GM12878 (cell line): Measurements from ENCODE around the gene TMED10.
A peak's percentile ranks its signal among the peaks of the same experiment; 100 is the strongest.

ENCODE experiments used
- BACH1 ChIP-seq: fragments of 450-650 bp; IDR thresholded peaks from 2 replicates; pipeline ENCODE4 v1.6.1; 2017; ENCODE audit warnings: mild to moderate bottlenecking, borderline replicate concordance
- BHLHE40 ChIP-seq, 2 experiments: fragments of 450-650 bp in 1 of 2; IDR thresholded peaks; 2 replicates each; pipeline ENCODE4 v1.6.1; 2011 to 2017; ENCODE audit warnings: low read depth in 2 of 2, borderline replicate concordance in 1 of 2, improper control_type of control experiment in 1 of 2, low read length in 1 of 2, mild to moderate bottlenecking in 1 of 2
- CEBPB ChIP-seq, 2 experiments: fragments of 150-350 bp in 1 of 2; IDR thresholded peaks; 2 replicates each; pipeline ENCODE4 v1.6.1; 2012 to 2014; ENCODE audit warnings: low read depth in 2 of 2, low read length in 2 of 2, borderline replicate concordance in 1 of 2, inconsistent platforms in 1 of 2
- EGR1 ChIP-seq, 2 experiments: IDR thresholded peaks; 1 replicate in 1 of 2; 2 replicates in 1 of 2; pipeline ENCODE4 v1.6.1; 2011 to 2012; ENCODE audit warnings: low read depth in 2 of 2, low read length in 2 of 2, borderline replicate concordance in 1 of 2, mild to moderate bottlenecking in 1 of 2, moderate library complexity in 1 of 2
- PKNOX1 ChIP-seq: fragments of 450-650 bp; IDR thresholded peaks from 2 replicates; pipeline ENCODE4 v1.6.1; 2016; ENCODE audit warnings: mild to moderate bottlenecking
- POLR2A ChIP-seq: IDR thresholded peaks from 2 replicates; pipeline ENCODE4 v1.6.1; 2011; ENCODE audit warnings: low read depth, mild to moderate bottlenecking, low read length
- POLR2AphosphoS5 ChIP-seq: IDR thresholded peaks from 2 replicates; pipeline ENCODE4 v1.6.1; 2011; ENCODE audit warnings: mild to moderate bottlenecking, low read length, inconsistent platforms
- STAT3 ChIP-seq: IDR thresholded peaks from 2 replicates; pipeline ENCODE4 v1.6.1; 2011; ENCODE audit warnings: low read depth, low read length, improper control_type of control experiment
- TAF1 ChIP-seq: IDR thresholded peaks from 2 replicates; pipeline ENCODE4 v1.6.1; 2011; ENCODE audit warnings: mild to moderate bottlenecking, low read depth, low read length, borderline replicate concordance
- TARDBP ChIP-seq: IDR thresholded peaks from 2 replicates; pipeline ENCODE4 v1.6.1; 2016; ENCODE audit warnings: borderline replicate concordance
- YY1 ChIP-seq: IDR thresholded peaks from 2 replicates; pipeline ENCODE4 v1.6.1; 2011; ENCODE audit warnings: low read depth, mild to moderate bottlenecking, low read length
- ZSCAN29 ChIP-seq: fragments of 450-650 bp; IDR thresholded peaks from 2 replicates; pipeline ENCODE4 v1.6.1; 2017; ENCODE audit warnings: mild to moderate bottlenecking, moderate library complexity
- TF ChIP-seq, protein P1 (sequence below), 3 experiments: IDR thresholded peaks in 2 of 3; conservative IDR thresholded peaks in 1 of 3; 2 replicates each; pipeline ENCODE4 v1.5.1; 2011; ENCODE audit warnings: low read depth in 3 of 3, low read length in 3 of 3, mild to moderate bottlenecking in 3 of 3, control low read depth in 2 of 3, moderate library complexity in 2 of 3, inconsistent platforms in 1 of 3, mixed read lengths in 1 of 3; ENCODE audit not compliant: control insufficient read depth in 2 of 3, insufficient read depth in 1 of 3; ENCODE audit errors: extremely low read depth in 1 of 3
- TF ChIP-seq, protein P2 (sequence below): fragments of 450-650 bp; IDR thresholded peaks from 2 replicates; pipeline ENCODE4 v1.6.1; 2018; ENCODE audit warnings: mild to moderate bottlenecking, low read depth, moderate library complexity; ENCODE audit not compliant: partially characterized antibody

GRCh38 chr14:75088566-75089373 is 87.6 kb downstream of the TMED10 start:
- TF ChIP-seq STAT3 (no peak), PKNOX1 (peak; percentile 22; the same call in 1 of the 2 replicates), BACH1 (no peak), YY1 (no peak), CEBPB (IDR thresholded peaks at IDR 0.05; ENCODE audit: borderline replicate concordance in 1 of 2, low read depth in 2 of 2, low read length in 2 of 2) (no peak), EGR1 (IDR thresholded peaks at IDR 0.05; ENCODE audit: borderline replicate concordance in 1 of 2, low read depth in 2 of 2, low read length in 2 of 2) (no peak), TAF1 (no peak), ZSCAN29 (no peak), POLR2A (no peak), TARDBP (no peak), BHLHE40 (IDR thresholded peaks at IDR 0.05; ENCODE audit: borderline replicate concordance in 1 of 2, low read depth in 2 of 2, low read length in 1 of 2) (no peak), POLR2AphosphoS5 (no peak)
- TF ChIP-seq, protein P1, sequence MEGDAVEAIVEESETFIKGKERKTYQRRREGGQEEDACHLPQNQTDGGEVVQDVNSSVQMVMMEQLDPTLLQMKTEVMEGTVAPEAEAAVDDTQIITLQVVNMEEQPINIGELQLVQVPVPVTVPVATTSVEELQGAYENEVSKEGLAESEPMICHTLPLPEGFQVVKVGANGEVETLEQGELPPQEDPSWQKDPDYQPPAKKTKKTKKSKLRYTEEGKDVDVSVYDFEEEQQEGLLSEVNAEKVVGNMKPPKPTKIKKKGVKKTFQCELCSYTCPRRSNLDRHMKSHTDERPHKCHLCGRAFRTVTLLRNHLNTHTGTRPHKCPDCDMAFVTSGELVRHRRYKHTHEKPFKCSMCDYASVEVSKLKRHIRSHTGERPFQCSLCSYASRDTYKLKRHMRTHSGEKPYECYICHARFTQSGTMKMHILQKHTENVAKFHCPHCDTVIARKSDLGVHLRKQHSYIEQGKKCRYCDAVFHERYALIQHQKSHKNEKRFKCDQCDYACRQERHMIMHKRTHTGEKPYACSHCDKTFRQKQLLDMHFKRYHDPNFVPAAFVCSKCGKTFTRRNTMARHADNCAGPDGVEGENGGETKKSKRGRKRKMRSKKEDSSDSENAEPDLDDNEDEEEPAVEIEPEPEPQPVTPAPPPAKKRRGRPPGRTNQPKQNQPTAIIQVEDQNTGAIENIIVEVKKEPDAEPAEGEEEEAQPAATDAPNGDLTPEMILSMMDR (IDR thresholded peaks at IDR 0.05 in 2 of 3, conservative IDR thresholded peaks at IDR 0.05 in 1 of 3; ENCODE audit: control insufficient read depth in 2 of 3, extremely low read depth in 1 of 3, insufficient read depth in 1 of 3, low read depth in 3 of 3, low read length in 3 of 3): peak; percentile 64 to 83 (median 68)
- TF ChIP-seq, protein P2, sequence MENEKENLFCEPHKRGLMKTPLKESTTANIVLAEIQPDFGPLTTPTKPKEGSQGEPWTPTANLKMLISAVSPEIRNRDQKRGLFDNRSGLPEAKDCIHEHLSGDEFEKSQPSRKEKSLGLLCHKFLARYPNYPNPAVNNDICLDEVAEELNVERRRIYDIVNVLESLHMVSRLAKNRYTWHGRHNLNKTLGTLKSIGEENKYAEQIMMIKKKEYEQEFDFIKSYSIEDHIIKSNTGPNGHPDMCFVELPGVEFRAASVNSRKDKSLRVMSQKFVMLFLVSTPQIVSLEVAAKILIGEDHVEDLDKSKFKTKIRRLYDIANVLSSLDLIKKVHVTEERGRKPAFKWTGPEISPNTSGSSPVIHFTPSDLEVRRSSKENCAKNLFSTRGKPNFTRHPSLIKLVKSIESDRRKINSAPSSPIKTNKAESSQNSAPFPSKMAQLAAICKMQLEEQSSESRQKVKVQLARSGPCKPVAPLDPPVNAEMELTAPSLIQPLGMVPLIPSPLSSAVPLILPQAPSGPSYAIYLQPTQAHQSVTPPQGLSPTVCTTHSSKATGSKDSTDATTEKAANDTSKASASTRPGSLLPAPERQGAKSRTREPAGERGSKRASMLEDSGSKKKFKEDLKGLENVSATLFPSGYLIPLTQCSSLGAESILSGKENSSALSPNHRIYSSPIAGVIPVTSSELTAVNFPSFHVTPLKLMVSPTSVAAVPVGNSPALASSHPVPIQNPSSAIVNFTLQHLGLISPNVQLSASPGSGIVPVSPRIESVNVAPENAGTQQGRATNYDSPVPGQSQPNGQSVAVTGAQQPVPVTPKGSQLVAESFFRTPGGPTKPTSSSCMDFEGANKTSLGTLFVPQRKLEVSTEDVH: no peak
